Gastrocnemius medialis (tissue), 4 donors: ENCODE results near the gene TXNIP. TPM values are rescaled to one million over a fixed set of nuclear protein-coding genes. Genes with fewer than 3 reads are reported as not detected.

Experiments used
- ATAC-seq, 2 donors: fragments of 150-250 bp; one replicate each; pipeline ENCODE4 v1.9.1; 2016
- DNase-seq, 2 donors: peaks; one replicate each; pipeline ENCODE4 v3.0.0-alpha.2; 2019
- H3K27ac ChIP-seq, 4 donors: fragments of 200-600 bp; sonication (generic); 1 replicate in 1 of 4; 2 replicates in 3 of 4; pipeline ENCODE4 v1.5.1; 2016 to 2018; ENCODE audit warnings: mild to moderate bottlenecking in 2 of 4, moderate library complexity in 1 of 4
- H3K27me3 ChIP-seq, 3 donors: fragments of 200-600 bp; sonication (generic) in 2 of 3; 1 replicate in 1 of 3; 2 replicates in 2 of 3; pipeline versions ENCODE4 v1.5.1 to v1.6.0; 2016 to 2019; ENCODE audit warnings: mild to moderate bottlenecking in 1 of 3, moderate library complexity in 1 of 3
- H3K36me3 ChIP-seq, 2 donors: fragments of 200-600 bp; sonication (generic) in 1 of 2; one replicate each; pipeline ENCODE4 v1.5.1; 2017 to 2018
- H3K4me1 ChIP-seq, 2 donors: fragments of 200-600 bp; sonication (generic) in 1 of 2; one replicate each; pipeline ENCODE4 v1.5.1; 2016 to 2017; ENCODE audit warnings: mild to moderate bottlenecking in 2 of 2
- H3K4me3 ChIP-seq, 4 donors: fragments of 200-600 bp; sonication (generic) in 3 of 4; 1 replicate in 1 of 4; 2 replicates in 3 of 4; pipeline ENCODE4 v1.5.1; 2016 to 2019; ENCODE audit warnings: mild to moderate bottlenecking in 2 of 4
- H3K9me3 ChIP-seq, 3 donors: fragments of 200-600 bp; sonication (generic) in 2 of 3; 1 replicate in 1 of 3; 2 replicates in 2 of 3; pipeline ENCODE4 v1.5.1; 2016 to 2019
- POLR2A ChIP-seq, 2 donors: fragments of 450-650 bp; IDR thresholded peaks; one replicate each; pipeline ENCODE4 v1.6.1; 2017; ENCODE audit warnings: antibody characterized with exemption in 2 of 2, mild to moderate bottlenecking in 2 of 2, moderate library complexity in 2 of 2
- in situ Hi-C, 4 donors: fragments of 200-750 bp; cut with MboI; loops; one replicate each; pipeline versions ENCODE4 v1.15.0 to v1.8.0; 2017; ENCODE audit warnings: low sequenced_read_pairs in 4 of 4
- intact Hi-C: fragments of 100-400 bp; cut with DNase I; formaldehyde crosslinking; loops from one replicate; pipeline ENCODE4 v1.15.1; 2023; ENCODE audit warnings: low total_unique reads
- total RNA-seq, 4 donors: library from RNA; depleted of rRNA; stranded (reverse); fragments of >200 nt; gene quantifications; one replicate each; pipeline versions ENCODE4 v1.1.0 to v1.2.3, GENCODE V29; 2016
- TF ChIP-seq, protein P1 (sequence below), 5 experiments: fragments of 450-650 bp in 3 of 5; fragments of 200-600 bp in 2 of 5; sonication (generic) in 2 of 5; IDR thresholded peaks in 4 of 5; conservative IDR thresholded peaks in 1 of 5; 1 replicate in 4 of 5; 2 replicates in 1 of 5; pipeline ENCODE4 v1.5.1; 2016 to 2019; ENCODE audit warnings: antibody characterized with exemption in 5 of 5, mild to moderate bottlenecking in 3 of 5, moderate library complexity in 3 of 5

The TXNIP gene
- total RNA-seq, 4 donors from 2014 or later = 1,815 to 2,839 (median 2,202) TPM

DNA sequence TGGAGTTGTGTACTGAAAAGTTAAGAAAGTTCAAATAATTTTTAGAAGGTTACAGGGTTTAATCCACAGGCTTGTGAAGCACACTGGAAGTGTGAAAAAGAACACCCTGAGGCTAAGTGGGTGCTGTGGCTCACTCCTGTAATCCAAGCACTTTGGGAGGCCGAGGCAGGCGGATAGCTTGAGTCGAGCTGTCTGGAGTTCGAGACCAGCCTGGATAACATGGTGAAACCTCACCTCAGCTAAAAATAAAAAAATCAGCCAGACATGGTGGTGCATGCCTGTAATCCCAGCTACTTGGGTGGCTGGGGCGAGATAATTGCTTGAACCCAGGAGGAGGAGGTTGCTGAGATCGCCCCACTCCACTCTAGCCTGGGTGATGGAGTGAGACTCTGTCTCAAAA lies 9.8 kb downstream of the TXNIP start:
- no peak for ATAC-seq
- Histone ChIP-seq H3K9me3 (no peaks in the 10 kb centered on the region), H3K27me3 (no peaks in the 10 kb centered on the region), H3K4me1 (peaks cover 56 to 59% of the 10 kb centered on the region in 2 donors), H3K36me3 (no peaks in the 10 kb centered on the region), H3K27ac (peak overlapping the region; percentile 95 to 99 (median 98)), H3K4me3 (peak overlapping the region in 1 of 4 donors; percentile 19)
- in situ Hi-C loops = no loop called here
- intact Hi-C loops = no loop called here
- no peak for TF ChIP-seq POLR2A (IDR thresholded peaks at IDR 0.05)
- peak in 1 of 2 donors; percentile 15 for DNase-seq

DNA sequence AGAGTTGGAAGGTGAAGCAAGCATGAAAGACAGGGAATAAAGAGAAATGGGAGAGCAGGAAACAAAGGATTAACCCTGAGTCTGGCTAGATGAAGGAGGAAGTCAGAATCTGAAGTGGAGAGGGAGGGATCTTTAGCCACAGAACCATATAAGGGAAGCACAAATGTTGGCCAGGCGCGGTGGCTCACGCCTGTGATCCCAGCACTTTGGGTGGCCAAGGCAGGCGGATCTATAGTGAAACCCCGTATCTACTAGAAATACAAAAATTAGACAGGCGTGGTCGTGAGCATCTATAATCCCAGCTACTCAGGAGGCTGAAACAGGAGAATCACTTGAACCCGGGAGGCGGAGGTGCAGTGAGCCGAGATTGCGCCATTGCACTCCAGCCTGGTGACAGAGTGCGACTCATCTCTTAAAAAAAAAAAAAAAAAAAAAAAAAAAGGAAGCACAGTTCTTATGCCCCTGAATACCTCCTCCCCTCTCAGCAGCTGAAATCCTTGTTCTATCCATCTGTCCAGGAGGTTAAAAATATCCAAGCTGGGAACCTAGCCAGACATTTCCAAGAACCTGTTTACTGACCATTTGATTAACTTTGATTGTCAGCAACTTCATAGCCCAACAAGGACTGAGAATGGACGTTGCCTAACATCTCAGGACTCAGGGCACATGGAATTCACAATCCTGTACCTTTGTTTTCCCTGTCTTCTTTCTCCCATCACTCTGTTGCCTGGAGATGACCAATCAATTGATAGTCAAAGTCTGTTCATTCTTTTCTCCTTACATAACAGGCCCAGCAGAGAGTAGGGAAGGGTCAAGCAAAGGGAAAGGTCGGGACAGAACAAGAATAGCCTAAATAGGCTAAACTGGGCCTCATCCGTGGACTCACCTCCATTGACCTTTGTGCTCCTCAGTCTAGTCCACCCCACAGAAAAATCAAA lies 10.6 kb downstream of the TXNIP start:
- no peaks in the 10 kb centered on the region for H3K9me3 ChIP-seq
- H3K4me3 ChIP-seq = peak overlapping the region; percentile 30 to 53 (median 44)
- DNase-seq = peak; percentile 86 to 92
- no peaks in the 10 kb centered on the region for H3K27me3 ChIP-seq
- H3K27ac ChIP-seq = peak overlapping the region; percentile 95 to 99 (median 98)
- peaks cover 64 to 67% of the 10 kb centered on the region in 2 donors for H3K4me1 ChIP-seq
- TF ChIP-seq, protein P1, sequence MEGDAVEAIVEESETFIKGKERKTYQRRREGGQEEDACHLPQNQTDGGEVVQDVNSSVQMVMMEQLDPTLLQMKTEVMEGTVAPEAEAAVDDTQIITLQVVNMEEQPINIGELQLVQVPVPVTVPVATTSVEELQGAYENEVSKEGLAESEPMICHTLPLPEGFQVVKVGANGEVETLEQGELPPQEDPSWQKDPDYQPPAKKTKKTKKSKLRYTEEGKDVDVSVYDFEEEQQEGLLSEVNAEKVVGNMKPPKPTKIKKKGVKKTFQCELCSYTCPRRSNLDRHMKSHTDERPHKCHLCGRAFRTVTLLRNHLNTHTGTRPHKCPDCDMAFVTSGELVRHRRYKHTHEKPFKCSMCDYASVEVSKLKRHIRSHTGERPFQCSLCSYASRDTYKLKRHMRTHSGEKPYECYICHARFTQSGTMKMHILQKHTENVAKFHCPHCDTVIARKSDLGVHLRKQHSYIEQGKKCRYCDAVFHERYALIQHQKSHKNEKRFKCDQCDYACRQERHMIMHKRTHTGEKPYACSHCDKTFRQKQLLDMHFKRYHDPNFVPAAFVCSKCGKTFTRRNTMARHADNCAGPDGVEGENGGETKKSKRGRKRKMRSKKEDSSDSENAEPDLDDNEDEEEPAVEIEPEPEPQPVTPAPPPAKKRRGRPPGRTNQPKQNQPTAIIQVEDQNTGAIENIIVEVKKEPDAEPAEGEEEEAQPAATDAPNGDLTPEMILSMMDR (IDR thresholded peaks at IDR 0.05 in 4 of 5, conservative IDR thresholded peaks at IDR 0.05 in 1 of 5) = no peak
- TF ChIP-seq POLR2A (IDR thresholded peaks at IDR 0.05) = peak; percentile 37 to 59
- H3K36me3 ChIP-seq = no peaks in the 10 kb centered on the region
- in situ Hi-C loops = no loop called here
- intact Hi-C loops = no loop called here
- peak; percentile 59 for ATAC-seq

DNA sequence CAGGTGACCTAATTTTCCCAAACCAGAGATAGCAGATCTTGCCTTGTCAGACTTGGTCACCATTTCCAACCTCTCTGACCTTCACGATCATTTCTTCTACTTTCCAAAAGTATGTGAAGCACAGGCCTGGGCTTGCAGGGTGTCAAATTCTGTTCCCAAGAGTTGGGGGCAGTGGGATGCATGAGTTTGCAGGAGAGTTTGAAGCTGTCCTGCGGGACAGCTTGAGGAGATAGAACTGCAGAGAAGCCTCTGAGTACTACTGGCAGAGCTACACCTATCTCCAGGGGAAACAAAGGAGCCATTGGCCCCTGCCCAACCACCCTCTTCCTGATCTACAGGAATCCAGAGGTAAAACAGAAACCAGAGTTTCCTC lies 11.3 kb downstream of the TXNIP start:
- Histone ChIP-seq H3K4me1 (peaks cover 70 to 74% of the 10 kb centered on the region in 2 donors), H3K4me3 (peak overlapping the region; percentile 30 to 53 (median 44)), H3K27me3 (no peaks in the 10 kb centered on the region), H3K9me3 (no peaks in the 10 kb centered on the region), H3K36me3 (no peaks in the 10 kb centered on the region), H3K27ac (peak overlapping the region; percentile 95 to 99 (median 98))
- peak in 1 of 2 donors; percentile 5 for ATAC-seq
- DNase-seq = peak in 1 of 2 donors; percentile 58
- in situ Hi-C loops = no loop called here
- intact Hi-C loops = no loop called here
- TF ChIP-seq, protein P1 (IDR thresholded peaks at IDR 0.05 in 4 of 5, conservative IDR thresholded peaks at IDR 0.05 in 1 of 5) = no peak
- TF ChIP-seq POLR2A (IDR thresholded peaks at IDR 0.05) = no peak

DNA sequence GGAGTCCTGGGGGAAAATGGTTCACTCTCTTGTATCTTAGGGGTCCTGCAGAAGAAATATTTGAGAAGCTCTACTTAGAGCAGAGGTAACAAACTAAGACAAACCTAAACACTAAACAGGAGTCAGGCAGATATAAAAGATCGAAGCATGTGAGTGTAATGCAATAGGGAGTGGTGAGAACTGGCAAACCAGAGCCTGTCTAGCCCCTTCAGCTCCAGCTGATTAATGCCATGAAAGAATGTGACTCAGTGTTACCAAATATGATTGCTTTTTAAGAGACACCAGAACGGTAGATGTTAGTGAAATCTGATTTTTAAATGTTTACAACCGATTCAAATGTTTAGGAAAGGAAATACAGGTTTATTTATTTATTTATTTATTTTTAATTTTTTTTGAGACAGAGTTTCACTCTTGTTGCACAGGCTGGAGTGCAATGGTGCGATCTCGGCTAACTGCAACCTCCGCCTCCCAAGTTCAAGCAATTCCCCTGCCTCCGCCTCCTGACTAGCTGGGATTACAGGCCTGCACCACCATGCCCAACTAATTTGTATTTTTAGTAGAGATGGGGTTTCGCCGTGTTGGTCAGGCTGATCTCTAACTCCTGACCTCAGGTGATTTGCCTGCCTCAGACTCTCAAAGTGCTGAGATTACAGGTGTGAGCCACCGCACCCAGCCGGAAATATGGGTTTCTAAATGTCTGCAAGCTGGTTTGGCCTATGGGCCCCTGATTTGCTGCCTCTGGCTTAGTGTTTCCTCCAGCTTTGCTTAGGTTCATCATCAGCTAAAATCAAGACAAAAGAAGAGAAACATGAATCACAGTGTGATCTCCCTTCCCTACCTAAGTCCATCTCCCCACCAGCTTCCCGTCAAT lies 12.2 kb downstream of the TXNIP start:
- H3K9me3 ChIP-seq = no peaks in the 10 kb centered on the region
- peak in 1 of 2 donors; percentile 31 for DNase-seq
- in situ Hi-C loops = no loop called here
- H3K4me1 ChIP-seq = peaks cover 77 to 80% of the 10 kb centered on the region in 2 donors
- peak overlapping the region; percentile 95 to 99 (median 98) for H3K27ac ChIP-seq
- intact Hi-C loops = no loop called here
- H3K4me3 ChIP-seq = peak overlapping the region in 3 of 4 donors; percentile 11 to 53 (median 45)
- peak; percentile 7 to 36 for TF ChIP-seq POLR2A (IDR thresholded peaks at IDR 0.05)
- TF ChIP-seq, protein P1 (IDR thresholded peaks at IDR 0.05 in 4 of 5, conservative IDR thresholded peaks at IDR 0.05 in 1 of 5) = no peak
- no peaks in the 10 kb centered on the region for H3K36me3 ChIP-seq
- ATAC-seq = no peak
- H3K27me3 ChIP-seq = no peaks in the 10 kb centered on the region
